ENCODE data around the gene KCTD5.

Gene KCTD5

DNA sequence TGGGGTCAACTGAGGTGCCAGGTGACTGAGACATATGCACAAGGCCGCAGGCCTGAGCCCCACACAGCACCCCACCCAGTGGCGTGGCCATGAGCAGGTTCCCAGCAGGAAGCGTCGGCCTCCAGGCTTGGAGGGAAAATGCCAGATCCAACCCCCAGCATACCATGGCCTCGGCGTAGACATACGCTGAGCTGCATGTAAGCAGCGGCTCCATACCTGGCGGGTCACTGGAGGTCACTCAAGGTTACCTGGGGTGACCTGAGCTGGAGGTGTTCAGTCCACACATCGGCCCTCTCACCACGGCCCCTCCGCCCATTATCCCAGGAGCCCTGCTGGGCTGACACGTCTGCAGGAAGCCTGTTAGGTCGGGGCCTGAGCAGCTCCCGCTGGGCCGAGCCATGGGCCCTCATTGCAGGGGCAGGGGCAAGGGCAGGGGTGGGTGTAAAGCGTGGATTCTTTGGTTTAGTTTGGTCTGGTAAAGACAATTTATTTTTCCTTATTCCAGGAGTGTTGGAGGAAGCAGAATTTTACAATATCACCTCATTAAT is 15.2 kb downstream of the KCTD5 start:
- DNase-seq (ENCODE audit: low read depth) = no peak

DNA sequence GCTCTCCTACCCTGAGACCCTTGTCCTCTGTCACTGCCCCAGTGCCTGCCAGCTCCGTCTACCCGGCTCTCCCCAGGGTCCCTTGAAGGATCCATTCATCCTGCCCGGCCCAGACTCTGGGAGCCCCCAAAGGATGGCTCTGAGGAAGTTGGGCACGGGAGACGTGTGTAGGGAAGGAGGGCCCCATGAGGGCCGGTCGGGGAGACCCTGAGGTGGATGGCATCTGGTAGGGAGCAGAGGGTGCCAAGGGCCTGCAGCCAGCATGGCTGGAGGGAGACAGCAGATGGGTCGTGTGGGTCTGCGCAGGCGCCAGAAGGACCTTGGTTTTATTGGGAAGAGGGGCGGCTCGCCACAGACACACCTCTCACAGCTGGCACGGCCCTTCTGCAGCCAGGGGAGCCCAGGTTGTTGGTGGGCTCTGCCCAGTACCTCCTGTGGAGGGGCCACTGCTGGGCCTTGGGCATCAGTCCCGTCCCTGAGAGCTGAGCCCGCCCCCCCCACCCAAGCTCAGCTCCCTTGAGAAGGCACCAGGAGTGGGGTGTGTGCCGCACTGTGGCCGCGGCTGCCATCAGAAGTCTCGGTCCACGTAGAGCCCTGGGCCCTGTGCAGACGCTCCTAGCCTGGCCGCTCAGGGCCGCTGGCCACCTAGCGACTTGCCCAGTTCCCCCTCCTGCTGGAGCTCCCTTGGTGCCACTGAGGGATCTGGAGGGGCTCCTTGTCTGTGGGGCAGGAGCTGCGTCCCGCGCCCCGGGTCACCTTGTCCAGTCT is 16.0 kb downstream of the KCTD5 start:
- no peak for DNase-seq (ENCODE audit: low read depth)

DNA sequence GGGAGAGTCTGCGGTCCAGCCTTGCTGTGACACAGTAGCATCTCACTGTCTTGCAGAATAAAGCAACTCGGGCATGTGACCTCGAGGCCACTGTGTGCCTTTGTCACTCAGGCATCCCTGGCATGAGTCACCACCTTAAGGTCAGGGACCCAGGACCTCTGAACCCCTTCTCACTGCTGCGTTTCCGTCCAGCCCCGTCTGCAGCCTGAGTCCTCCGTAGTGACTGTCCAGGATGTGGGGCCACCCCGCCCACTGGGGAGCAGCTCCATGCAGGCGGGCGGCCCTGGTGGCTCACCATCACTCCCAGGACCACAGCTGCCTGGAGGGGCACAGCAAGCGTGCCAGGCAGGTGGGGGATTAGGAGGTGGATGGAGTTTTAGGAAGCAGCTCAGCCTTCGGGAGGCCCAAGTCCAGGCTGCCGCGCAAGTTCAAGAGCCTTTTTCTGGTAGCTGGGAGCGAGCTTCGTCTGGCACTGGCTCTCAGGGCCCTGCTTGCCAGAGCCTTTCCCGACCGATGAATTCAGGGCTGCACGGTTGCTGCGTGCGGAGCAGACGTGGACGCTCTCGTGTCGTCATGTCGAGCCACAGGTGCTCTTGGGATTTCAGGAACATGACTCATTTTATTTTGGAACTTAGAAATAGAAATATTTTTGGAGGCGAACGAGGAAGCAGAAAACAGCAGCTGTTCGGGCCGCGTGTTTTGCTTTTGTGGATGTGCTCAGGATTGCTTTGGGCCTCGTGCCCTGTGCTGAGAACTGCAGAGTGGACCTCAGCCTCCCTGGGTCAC is 16.8 kb downstream of the KCTD5 start:
- no peak for DNase-seq (ENCODE audit: low read depth)

DNA sequence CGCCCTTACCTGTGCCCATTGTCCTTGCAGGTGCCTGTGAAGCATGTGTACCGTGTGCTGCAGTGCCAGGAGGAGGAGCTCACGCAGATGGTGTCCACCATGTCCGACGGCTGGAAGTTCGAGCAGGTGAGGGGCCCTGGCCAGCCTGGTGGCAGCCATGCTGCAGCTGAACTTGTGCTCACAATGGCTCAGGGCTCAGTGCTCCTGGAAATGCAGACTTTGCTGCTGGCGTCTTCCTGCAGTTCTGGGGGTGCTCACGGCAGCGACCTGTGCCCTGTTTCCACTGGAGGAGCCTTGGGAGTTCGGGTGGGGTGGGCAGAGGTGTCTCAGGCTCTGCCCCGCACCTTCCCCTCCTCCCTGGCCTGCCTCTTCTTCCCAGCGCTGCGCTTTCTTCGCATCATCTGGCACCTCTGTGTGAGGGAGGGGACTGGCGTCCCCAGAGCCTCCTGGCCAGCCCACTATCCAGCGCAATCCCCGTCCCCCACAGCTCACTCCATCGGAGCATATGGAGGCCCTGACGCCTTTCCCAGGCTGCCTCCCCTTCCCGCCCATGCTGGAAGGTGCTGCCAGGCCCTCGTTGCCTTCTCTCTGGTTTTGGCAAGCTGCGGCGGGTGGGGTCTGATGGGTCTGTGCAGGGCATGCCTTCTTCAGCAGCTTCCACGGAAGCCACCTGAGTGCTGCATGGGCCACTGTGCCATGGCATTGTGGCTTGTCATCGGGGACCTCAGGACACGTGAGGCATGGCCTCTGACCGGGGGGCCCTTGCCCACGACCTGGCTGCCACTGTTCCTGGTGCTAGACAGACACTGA is 17.7 kb downstream of the KCTD5 start:
- DNase-seq (ENCODE audit: low read depth) = no peak

DNA sequence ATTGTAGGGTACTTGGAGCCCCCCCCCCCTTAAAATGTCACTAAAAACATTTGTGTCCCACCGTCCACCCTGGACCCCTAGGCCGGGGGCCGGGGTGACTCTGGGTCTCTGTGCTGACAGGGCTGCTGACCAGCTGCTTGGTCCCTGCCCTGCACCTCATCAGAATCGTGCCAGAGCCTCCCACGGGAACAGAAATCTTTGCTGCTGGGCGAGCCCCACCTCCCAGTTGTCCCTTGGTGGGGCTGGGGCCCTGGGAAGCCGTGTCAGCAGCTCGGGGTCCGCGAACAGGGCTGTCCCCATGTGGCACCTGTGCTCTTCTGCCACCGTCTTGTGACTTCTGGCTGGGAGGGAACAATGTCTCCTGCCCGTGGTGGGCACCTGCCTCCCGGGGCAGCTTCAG is 18.5 kb downstream of the KCTD5 start:
- DNase-seq (ENCODE audit: low read depth) = no peak

DNA sequence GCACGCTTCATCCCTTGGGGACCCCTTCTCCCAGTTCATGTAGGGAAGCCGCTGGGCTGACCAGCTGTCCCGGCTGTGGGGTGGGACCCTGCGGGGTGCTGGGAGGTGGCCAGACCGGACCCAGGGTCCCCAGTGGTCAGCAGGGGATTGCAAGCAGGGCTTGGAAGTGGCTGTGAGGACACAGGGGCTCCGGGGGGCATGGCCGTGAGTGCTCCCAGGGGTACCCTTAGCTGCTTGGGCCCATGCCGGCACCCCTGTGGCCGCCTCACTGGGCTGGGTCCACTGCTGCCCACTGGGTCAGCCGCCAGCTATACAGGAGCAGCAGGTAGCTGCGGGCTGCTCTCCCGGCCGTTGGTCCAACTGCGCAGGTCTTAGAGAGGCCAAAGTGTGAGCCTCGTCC is 18.9 kb downstream of the KCTD5 start:
- no peak for DNase-seq (ENCODE audit: low read depth)

DNA sequence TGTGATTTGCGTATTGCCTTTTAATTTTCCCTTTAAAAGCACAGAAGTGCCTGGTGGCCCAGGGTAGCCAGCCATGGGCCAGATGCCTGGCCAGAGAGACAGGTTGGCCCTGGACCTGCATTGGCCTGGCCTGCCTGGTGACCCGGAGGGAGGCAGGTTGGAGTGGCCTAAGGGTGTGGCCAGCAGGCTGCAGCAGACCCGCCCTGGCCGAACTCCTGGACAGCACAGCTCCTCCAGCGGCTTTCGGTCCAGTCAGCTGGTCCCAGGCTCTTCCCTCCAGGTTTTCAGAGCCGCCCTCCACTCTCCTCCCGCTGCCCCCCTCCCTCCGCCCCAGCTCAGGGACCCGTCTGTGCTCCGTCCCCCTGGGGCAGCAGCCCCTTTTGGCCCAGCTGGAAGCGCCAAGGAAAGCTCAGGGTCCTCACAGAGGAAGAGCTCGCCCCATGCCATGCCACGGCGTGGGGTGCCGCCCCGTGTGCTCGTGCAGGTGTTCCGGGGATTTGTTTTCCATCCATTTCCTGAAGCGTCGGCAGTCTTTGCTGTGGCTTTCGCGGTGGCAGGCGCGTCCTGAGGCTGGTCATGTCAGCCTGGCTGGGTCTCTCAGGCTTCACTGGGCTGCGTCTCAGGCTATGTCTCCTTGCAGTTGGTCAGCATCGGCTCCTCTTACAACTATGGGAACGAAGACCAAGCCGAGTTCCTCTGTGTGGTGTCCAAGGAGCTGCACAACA is 19.6 kb downstream of the KCTD5 start:
- no peak for DNase-seq (ENCODE audit: low read depth)

DNA sequence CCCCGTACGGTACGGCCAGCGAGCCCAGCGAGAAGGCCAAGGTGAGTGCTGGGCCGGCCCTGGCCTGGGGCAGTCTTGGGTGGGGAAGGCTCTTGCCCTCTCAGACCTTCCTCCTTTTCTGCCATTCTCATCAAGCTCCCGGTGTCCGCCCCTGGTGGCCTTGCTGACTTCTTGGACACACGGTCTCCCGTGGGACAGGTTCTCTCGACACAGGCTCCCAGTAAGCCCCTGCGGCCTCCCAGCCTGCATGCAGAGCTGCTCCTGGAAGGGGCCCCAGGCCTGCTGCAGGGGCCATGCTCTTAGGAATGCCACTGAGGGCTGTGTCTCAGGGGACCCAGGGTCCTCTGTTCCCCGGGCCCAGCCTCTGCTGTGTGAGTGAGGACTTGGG is 20.1 kb downstream of the KCTD5 start:
- no peak for DNase-seq (ENCODE audit: low read depth)

DNA sequence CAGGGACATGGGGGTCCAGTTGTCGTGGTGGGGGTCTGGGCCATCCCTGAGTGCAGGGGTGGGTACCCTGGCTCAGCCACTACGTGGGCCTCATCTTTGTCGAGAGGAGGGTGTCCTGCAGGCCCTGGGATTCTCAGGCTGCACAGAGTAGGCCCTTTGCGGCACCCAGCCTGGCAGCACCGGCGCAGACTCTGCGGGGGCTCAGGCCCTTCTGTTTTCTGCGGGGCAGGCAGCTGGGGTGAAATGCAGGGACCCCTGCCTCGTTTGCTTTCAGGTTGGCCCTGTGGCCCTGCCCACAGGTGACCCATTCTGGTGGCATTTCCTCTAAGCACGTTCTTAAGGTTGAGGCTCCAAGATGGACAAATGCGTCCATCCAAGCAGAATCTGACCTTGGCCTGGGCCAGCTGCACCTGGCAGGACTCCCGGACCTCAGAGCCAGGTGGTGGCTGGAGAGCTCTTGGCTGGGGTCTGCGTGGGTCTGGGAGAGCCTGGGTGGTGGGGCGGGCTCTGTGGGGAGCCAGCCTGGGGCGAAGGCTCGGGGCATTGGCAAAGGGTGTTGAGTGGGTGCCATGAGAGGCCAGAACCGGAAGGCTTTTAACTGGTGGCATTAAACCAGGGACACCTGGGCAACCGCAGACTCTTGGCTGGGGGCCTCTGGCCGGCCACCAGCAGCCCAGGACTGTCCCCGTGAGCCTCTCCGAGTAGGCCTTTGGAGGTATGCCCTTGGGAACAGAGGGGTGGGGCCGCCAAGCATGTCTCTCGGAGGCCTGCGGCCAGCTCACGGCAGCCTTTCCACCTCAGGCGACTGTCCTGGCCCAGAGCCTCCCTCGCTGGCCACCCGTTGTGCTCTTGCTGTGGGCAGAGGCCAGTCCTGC is 20.8 kb downstream of the KCTD5 start:
- DNase-seq (ENCODE audit: low read depth) = no peak

DNA sequence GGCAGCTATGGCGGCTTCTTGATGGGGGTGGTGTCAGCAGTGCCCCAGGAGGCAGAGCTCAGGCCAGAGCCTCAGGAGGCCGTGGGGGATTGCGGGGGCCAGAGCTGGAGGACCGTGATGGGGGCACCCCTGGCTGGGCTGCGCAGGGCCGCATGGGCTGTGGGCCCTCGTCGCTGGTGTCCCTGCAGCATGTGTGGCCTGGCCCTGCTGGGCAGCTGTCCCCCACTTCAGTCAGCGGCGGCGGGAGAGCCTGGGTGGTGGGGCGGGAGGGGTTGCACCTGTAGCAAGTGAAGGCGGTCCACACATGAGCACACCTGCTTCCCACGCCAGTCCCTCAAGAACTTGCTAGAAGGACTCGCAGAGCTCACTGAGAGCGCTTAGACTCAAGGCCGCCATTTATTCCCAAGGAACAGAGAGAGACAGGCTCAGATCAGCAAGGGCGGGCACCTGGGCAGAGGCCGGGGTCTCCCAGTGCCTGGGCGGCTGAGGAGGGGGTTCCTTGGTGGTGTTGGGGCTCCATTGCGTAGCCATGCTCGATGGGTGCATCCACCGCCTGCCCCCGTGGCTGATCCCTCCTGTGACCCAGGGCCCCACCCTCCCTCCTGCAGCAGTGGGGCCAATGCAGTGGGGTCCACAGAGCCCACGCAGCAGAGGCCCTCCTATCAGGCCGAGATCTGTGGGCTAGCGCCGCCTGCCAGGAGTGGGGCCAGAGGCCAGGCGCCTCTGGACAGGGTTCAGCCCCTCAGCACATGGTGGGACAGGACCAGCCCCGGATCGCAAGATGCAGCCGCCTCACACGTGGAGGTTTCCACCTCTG is 22.1 kb downstream of the KCTD5 start:
- DNase-seq (ENCODE audit: low read depth) = no peak

DNA sequence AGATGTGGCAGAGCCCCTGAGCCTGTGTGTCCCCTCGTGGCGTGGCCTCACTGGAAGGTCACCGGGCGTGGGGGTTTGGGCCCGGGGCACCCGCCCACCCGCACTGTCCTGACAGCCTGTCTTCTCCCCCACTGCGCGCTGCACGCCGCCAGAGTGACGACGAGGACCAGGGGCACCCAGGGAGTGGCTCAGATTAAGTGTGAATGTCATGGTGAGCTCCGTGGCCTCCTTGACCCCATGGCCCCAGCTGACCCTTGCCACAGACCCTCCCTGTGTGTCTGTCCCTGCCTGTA is 22.6 kb downstream of the KCTD5 start:
- DNase-seq (ENCODE audit: low read depth) = no peak

DNA sequence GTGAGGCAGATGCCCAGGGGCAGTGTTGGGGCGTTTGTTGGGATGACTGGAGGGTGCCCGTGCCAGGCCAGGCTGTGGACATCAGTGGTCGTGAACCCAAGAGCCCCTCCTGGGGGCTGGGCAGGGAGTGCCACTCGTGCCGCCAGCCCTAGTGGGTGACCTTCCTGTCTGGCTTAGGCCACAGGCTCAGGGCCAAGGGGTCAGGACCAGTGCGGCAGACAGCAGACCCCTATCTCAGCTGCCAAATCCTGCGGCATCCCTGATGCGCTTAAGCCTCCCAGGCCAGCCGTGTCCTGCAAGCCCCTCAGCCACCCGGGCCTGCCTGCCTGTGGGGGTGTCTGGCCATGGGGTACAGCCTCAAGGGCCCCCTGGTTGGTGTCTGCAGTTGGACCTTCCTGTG is 23.0 kb downstream of the KCTD5 start:
- no peak for DNase-seq (ENCODE audit: low read depth)

DNA sequence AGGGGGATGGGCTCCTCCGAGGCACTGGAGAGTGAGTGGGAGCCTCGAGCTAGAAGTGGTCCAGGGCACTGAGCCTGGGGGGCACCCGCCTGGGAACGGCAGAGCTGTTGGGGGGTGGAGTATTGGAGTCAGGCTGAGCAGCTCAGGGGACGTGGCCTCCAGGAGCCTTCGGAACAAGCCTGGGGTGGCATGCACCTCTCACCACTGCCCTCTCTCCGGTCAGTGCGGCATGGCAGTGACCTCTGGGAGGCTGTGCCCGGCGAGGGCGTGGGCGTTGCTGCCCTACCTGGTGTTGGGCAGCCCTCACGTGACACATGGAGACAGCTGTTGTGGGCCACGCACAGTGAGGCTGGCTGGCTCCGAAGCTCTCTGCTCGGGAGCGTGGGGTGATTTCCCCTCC is 23.8 kb downstream of the KCTD5 start:
- DNase-seq (ENCODE audit: low read depth) = no peak

DNA sequence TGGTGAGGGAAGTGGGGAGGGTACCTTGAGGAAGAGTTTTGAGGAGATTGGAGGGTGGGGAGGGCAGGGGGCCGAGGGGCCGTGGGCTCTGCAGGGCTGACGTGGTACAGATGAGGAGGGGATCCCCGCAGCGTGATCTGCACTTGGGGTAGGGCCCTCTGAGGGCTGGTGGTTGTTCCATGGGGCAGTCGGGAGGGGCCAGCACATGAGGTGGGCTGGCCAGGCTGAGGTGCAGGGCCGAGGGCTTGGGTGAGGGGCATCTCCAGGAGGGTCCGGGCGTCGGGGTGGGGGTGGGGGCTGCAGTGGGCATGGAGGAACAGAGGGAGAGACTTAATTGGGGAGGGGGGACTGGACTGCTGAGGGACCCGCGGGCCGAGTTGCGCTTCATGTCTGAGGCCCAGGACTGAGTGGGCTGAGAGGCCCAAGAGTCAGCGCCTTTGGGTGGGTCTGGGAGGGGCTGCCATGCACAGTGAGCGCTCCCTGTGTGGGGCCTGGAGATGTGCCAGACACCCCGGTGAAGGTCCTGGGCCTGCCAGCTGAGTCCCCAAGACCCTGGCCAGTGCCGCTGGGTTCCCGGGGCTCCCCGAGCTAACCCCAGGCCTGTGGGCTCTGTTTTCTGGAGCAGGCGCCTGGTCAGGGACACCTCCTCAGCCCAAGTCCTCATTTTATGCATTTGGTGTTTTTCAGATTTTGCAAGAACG is 24.4 kb downstream of the KCTD5 start:
- DNase-seq (ENCODE audit: low read depth) = no peak

DNA sequence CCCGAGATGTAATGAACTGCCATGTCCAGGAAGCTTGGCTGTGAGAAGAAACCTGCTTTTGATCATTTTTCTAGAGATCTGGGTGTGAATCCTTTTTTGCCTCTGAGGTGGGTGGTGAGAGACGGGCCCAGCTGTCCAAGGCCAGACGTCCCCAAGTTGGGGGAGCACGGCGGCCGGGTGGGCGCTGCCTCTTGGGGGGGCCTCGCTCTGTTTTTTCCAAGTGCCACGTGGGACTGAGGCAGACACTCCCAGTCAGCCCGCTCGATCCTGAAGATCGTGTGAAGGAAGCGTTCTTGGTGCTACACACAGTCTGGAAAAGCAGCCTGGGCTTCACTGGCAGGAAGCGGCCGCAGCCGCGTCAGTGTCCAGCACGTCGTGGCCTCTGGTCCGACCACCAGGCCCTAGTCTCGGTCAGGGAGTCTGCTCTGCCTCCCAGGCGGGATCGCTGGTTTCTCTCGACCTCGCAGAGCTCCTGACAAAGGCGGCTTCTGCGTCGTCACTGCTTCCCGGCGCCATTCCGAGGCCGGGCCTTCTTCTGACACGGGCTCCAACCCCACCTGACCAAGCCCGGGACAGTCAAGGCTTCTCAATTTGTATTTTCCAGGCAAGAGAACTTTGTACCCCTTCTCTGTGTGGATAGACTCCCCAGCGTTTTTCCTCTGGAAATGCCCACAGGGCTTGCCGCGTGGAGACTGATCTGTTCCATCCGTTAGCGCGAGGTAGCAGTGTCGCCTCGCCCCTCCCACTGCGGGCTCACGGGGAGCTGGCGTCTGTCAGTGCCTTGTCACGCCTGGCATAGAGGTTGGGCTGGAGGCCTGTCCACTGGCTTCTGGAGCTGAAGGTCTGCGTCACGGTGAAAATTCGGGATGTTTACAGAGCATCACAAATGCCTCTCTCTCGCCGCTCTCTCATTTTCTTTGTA is 25.3 kb downstream of the KCTD5 start:
- no peak for DNase-seq (ENCODE audit: low read depth)

DNA sequence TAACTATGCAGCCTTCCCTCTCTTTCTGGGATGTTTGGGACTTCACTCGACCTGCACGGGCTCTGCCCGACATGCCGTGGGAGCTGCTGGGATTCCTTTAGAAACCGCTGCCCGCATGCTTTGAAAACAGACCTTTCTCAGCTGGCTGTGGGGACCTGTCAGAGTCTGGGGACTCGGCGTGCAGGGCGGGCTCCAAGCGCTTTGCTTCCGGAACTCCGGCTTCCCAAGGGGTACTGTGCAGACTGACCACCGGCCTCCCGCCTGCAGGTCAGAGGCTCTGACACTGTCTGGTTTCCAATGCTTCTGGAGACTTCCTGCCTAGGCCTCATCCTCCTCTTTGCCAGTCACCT is 25.9 kb downstream of the KCTD5 start:
- no peak for DNase-seq (ENCODE audit: low read depth)

DNA sequence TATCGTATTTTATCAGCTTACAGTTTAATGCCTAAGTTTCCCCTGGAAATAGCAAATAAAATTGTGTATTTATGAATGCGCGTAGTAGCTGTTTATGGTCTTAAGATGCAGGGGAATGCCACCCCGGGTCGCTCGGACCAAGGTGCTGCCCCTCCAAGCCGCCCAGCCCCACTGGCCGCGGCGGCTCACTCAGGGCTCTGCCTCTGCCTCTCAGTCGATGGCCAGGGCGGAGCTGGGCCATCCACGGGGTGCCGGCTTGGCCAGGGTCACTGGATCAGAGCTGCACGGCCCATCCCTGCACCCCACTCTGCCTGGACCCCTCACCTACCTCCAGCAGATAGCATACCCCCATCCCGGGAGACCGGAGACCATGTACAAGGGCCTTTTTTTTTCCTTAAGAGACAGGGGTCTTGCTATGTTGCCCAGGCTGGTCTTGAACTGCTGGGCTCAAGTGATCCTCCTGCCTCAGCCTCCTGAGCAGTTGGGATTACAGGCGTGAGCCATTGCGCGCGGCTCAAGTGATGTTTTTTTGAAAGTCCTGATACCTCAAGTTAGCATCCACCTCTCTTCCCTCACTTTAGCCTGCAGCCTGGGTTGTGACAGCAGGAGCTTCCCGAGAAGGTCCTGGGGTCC is 26.7 kb downstream of the KCTD5 start:
- DNase-seq (ENCODE audit: low read depth) = no peak

DNA sequence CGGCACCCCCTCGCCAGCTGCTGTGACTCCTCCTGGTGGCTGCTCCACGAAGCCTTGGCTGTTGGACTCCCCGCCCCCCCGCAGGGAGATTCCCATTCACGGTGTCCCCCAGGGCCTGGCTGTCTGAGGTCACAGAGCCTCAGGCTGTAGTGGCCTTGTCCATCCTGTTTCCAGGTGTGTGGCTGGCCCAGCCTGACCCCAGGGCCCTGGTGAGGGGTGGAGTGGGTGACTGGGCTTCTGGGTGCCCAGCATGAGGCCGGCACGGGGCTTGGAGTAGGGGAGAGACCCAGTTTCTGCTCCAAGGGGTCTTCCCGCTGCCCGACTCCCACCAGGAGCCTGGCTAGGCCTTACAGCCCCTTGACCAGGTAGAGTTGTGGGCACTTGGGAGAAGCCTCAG is 27.3 kb downstream of the KCTD5 start:
- no peak for DNase-seq (ENCODE audit: low read depth)

All from fibroblast of the conjunctiva (primary cell).